ENCODE measurements around the gene LRP1B. TPM values are rescaled to one million over a fixed set of nuclear protein-coding genes. Genes with fewer than 3 reads are reported as not detected.
"Not testable (repeated sequence)": the region's sequence is repeated elsewhere in the genome, so short reads cannot be mapped to it uniquely, and the experiment has no call there.

LRP1B gene
- total RNA-seq, 4 donors from 2014 or later, result 0.42 to 0.71 (median 0.65) TPM

DNA sequence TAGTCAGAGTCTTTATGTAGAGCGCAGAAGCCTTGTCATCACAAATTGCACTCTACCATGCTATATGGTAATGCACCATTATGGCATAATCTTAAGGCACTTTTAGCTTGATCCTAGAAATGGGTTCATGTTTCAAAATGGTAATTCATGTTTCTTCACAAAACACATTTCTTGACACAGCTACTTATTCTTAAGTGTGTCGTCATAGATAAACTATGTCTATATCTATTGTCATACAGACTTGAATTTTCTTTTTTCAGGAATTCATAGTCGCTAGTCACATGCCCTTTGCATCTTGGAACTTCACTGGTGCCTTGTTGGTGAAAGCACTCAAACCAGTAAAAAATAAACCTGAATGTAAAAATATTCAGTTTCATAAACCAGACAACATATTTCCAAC is 1578.2 kb downstream of the LRP1B start:
- no peak overlapping the region for H3K27ac ChIP-seq (replicated peaks in 1 of 4)
- DNase-seq (ENCODE audit: extremely low spot score), result no peak
- no peaks in the 10 kb centered on the region for H3K36me3 ChIP-seq
- H3K9me3 ChIP-seq, result no peaks in the 10 kb centered on the region
- no peak overlapping the region for H3K4me3 ChIP-seq
- intact Hi-C loops (cut with DNase I), result no loop called here
- H3K4me1 ChIP-seq, result no peaks in the 10 kb centered on the region
- no peaks in the 10 kb centered on the region for H3K27me3 ChIP-seq
- 94% methylated on average over 3 of the region's 3 CpGs for WGBS
- TF ChIP-seq, protein P1, sequence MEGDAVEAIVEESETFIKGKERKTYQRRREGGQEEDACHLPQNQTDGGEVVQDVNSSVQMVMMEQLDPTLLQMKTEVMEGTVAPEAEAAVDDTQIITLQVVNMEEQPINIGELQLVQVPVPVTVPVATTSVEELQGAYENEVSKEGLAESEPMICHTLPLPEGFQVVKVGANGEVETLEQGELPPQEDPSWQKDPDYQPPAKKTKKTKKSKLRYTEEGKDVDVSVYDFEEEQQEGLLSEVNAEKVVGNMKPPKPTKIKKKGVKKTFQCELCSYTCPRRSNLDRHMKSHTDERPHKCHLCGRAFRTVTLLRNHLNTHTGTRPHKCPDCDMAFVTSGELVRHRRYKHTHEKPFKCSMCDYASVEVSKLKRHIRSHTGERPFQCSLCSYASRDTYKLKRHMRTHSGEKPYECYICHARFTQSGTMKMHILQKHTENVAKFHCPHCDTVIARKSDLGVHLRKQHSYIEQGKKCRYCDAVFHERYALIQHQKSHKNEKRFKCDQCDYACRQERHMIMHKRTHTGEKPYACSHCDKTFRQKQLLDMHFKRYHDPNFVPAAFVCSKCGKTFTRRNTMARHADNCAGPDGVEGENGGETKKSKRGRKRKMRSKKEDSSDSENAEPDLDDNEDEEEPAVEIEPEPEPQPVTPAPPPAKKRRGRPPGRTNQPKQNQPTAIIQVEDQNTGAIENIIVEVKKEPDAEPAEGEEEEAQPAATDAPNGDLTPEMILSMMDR (IDR thresholded peaks at IDR 0.05), result no peak
- TF ChIP-seq EP300 (IDR thresholded peaks at IDR 0.05) (no peak), POLR2A (IDR thresholded peaks at IDR 0.05; ENCODE audit: low read depth) (no peak), POLR2AphosphoS5 (IDR thresholded peaks at IDR 0.05) (no peak)

DNA sequence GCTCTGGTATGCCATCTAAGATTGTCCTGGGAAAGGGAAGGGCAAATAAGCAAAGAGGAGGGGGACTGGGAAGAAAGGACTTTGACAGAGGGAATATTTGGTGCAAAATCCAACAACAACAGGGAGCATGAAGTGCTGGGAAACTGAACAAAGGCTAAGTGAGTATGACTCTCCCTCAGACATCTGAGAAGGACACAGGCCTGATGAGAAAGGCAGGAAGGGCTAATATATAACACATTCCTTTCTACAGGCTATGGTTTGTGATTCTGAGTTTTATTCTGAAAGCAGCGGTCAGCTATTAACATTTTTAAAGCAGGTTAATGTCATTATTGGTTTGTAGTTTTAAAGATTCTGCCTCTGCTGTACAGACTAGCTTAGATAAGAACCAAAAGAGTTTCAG is 1579.5 kb downstream of the LRP1B start:
- no peak overlapping the region for H3K27ac ChIP-seq (replicated peaks in 1 of 4)
- no peak for DNase-seq (ENCODE audit: extremely low spot score)
- 88% methylated on average over 1 of the region's 1 CpG for WGBS
- H3K4me1 ChIP-seq, result no peaks in the 10 kb centered on the region
- no peaks in the 10 kb centered on the region for H3K9me3 ChIP-seq
- no peak overlapping the region for H3K4me3 ChIP-seq
- no peaks in the 10 kb centered on the region for H3K27me3 ChIP-seq
- no peaks in the 10 kb centered on the region for H3K36me3 ChIP-seq
- no peak for TF ChIP-seq POLR2AphosphoS5 (IDR thresholded peaks at IDR 0.05)
- TF ChIP-seq, protein P1 (IDR thresholded peaks at IDR 0.05), result no peak
- TF ChIP-seq EP300 (IDR thresholded peaks at IDR 0.05), result no peak
- intact Hi-C loops (cut with DNase I), result no loop called here

DNA sequence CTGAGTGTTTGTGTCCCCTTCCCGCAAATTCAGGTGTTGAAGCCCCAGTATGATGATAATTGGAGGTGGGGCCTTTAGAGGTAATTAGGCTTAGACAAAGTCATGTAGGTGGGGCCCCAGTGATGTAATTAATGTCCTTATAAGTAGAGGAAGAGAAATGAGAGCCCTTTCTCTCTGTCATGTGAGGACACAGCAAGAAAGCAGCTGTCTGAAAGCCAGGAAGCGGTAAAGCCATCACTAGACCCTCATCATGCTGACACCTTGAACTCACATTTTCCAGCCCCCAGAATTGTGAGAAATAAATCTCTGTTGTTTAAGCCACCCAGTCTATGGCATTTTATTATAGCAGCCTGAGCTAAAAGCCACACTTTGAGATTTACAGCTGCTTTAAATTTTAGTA is 1580.0 kb downstream of the LRP1B start:
- Histone ChIP-seq H3K36me3 (no peaks in the 10 kb centered on the region), H3K27me3 (no peaks in the 10 kb centered on the region), H3K4me1 (no peaks in the 10 kb centered on the region), H3K9me3 (no peaks in the 10 kb centered on the region), H3K4me3 (no peak overlapping the region), H3K27ac (replicated peaks in 1 of 4) (no peak overlapping the region)
- 97% methylated on average over 2 of the region's 2 CpGs for WGBS
- intact Hi-C loops (cut with DNase I), result no loop called here
- TF ChIP-seq POLR2A (IDR thresholded peaks at IDR 0.05; ENCODE audit: low read depth), result no peak
- no peak for TF ChIP-seq EP300 (IDR thresholded peaks at IDR 0.05)
- no peak for TF ChIP-seq POLR2AphosphoS5 (IDR thresholded peaks at IDR 0.05)
- TF ChIP-seq, protein P1 (IDR thresholded peaks at IDR 0.05), result no peak
- DNase-seq (ENCODE audit: extremely low spot score), result no peak

DNA sequence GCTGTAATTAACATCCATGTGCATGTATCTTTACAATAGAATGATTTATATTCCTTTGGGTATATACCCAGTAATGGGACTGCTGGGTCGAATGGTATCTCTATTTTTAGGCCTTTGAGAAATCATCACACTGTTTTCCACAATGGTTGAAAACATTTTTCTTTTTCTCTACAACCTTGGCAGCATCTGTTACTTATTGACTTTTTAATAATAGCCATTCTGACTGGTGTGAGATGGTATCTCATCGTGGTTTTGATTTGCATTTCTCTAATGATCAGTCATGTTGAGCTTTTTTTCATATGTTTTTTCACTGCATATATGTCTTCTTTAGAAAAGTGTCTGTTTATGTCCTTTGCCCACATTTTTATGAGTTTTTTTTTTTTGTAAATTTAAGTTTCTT is 1586.0 kb downstream of the LRP1B start:
- H3K4me1 ChIP-seq; H3K27ac ChIP-seq (replicated peaks in 1 of 4); H3K4me3 ChIP-seq; H3K27me3 ChIP-seq; H3K9me3 ChIP-seq; intact Hi-C loops (cut with DNase I); DNase-seq (ENCODE audit: extremely low spot score); H3K36me3 ChIP-seq: not testable (repeated sequence)
- WGBS, result 74% methylated on average over 2 of the region's 2 CpGs

DNA sequence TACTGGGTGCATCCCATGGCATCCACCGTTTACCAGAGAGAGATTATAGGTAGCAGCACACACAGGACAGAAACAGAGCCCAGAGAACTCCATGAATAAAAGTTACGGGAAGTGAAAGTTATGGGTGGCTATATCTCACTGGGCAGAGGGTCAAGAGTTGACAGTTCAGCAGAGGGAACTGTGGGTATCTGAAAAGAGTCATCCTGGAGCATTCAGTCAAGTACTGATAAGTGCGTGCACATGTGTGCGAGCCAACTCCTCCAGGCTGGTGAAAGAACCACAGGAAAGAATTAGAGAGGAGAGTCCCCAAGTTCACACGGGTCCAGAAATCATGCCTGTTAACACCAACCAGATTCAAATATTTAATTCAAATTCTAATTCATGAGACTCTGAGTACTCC is 1588.2 kb downstream of the LRP1B start:
- no peak for TF ChIP-seq POLR2AphosphoS5 (IDR thresholded peaks at IDR 0.05)
- TF ChIP-seq EP300 (IDR thresholded peaks at IDR 0.05), result no peak
- no peak for TF ChIP-seq POLR2A (IDR thresholded peaks at IDR 0.05; ENCODE audit: low read depth)
- TF ChIP-seq, protein P1 (IDR thresholded peaks at IDR 0.05), result no peak
- DNase-seq (ENCODE audit: extremely low spot score), result no peak
- H3K27ac ChIP-seq (replicated peaks in 1 of 4), result no peak overlapping the region
- intact Hi-C loops (cut with DNase I), result no loop called here
- H3K36me3 ChIP-seq, result no peaks in the 10 kb centered on the region
- no peaks in the 10 kb centered on the region for H3K4me1 ChIP-seq
- no peaks in the 10 kb centered on the region for H3K27me3 ChIP-seq
- no peak overlapping the region for H3K4me3 ChIP-seq
- H3K9me3 ChIP-seq, result no peaks in the 10 kb centered on the region
- 88% methylated on average over 5 of the region's 5 CpGs for WGBS

Data from esophagus muscularis mucosa (tissue), 4 donors.